Hippocampal formation (tissue), 2 donors: ENCODE data around the gene ROPN1L.
"Not testable (repeated sequence)": the region's sequence is repeated elsewhere in the genome, so short reads cannot be mapped to it uniquely, and the experiment has no call there.

ENCODE experiments used
- DNase-seq, 2 donors: peaks; one replicate each; lab custom pipeline; 2025; lab: John Stamatoyannopoulos, UW

ROPN1L gene

DNA sequence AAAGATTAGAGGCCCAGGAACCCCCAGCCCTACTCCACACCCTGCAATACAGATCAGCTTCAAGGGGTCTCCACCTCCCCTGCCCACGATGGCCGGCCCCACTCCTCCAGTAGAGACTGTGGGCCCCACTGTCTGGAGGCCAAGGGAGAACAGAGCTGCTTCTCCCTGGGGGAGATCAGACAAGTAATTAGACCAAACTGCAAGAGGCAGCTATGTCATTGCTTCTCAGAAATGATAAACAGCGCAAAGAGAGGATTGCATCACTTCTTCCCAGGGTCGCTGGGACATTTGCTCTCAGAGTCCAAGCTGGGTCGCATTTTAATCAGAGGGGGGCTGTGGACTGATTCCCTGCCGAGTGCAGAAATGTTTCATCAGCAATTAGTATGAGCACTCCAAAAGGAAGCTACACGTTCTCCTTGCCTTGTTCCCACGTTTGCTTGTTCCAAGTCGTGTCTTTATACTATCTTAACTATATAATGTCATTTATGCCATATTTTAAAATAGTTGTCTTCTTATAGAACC, 59.9 kb downstream of the ROPN1L start:
- DNase-seq, result no peak

DNA sequence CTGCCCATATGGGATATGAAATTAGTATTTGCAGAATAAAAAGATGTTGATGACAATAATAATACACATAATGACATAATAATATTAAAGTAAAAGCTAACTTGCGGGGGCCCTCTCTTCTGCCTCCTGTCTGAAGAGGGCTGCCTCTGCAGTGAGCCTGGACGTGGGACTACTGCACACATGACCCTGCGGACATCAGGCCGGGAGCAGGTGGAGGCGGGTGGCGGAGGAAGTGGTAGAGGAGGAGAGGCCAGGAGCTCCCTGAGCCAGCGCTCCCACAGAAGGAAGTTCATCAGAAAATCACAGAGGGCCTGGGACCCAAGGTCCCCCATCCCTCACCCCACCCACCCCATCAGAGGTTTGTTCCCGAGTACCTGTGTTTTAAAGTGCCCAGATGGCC, 60.5 kb downstream of the ROPN1L start:
- DNase-seq, result no peak

DNA sequence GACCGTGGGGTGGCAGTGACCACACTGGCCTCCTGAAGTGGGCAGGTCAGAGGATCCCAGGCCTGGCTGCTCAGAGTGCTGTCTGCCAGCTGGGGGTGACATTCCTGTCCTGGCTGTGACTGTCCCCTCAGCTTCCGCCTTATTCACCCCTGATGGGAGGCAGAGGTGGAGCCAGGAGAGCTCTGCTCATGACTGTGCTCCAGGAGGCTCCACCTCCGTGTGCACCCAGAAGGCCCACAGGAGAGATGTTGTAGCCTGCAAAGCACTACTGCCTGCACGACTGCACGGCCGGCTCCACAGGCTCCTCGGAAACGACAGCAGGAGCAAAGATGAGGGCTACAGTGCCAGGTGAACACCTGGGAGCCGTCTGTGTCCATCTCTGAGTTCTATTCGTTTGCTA, 60.9 kb downstream of the ROPN1L start:
- no peak for DNase-seq

DNA sequence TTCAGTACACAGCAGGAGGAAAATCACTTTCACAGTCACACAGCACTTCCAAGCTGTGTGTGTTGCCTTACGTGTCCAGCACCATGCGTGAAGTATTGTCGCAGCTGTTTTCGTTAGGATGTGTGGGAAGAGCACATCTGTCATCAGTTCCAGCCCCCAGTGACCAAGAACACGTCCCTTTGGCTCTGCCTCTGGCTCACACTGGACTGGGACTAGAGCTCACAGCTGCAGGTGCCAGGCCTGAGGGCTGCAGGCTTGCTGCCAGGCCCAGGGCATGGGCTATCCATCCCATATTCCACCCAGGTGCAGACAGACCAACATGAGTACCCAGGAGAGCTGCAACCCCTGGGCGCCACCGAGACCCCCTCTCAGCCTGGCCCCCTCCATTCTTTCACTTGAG, 61.6 kb downstream of the ROPN1L start:
- no peak for DNase-seq

DNA sequence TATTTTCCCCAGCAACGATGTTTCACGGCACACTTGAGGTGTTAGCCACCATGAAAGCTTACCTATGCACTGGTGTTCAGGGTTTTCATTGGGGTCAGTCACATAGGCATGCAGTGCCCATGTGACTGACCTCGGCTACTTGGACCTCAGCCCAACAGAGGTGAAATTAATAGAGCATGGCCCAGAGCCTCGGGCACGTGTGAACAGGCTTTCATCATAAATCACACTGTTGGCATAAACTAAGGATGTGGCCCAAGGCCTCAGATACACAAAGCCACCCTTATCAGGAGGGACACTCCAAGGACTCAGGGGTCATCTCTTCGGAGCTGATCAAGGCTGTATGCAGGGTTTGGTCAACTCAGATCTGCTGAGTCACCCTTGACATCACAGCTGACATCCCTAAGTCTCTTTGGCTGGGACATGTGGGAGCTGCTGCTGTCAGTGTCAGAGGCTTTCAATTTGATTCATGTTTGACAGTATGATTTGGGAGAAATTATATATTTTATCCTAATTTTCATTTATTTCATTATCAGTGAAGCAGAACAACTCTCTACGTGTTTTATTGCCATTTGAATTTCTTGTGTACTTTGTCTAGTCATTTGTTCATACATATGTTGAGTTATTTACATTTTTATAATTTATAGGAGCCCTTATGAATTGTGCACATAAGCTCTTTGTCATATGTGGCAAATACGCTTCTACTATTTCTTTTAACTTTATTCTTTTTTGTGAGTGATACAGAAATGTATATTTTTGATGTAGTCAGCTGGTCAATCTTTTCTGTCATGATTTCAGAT, 62.5 kb downstream of the ROPN1L start:
- no peak for DNase-seq

DNA sequence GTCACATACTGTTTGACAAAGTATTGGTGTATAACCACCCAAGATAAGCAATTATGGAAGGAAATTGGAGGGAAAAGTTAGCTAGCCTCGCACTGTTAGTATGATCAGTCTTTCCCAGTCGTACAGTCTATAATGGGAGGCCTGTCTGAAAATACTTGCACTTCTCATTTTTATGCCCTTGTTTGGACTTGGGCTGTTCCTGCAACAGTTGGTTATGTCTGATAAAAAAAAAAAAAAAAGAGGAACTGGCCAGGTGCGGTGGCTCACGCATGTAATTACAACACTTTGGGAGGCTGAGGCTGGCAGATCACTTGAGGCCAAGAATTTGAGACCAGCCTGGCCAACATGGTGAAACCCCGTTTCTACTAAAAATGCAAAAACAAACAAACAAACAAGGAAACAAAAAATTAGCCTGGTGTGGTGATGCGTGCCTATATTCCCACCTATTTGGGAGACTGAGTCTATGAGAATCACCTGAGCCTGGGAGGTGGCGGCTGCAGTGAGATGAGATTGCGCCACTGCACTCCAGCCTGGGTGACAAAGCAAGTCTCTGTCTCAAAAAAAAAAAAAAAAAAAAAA, 63.9 kb downstream of the ROPN1L start:
- DNase-seq, result no peak

DNA sequence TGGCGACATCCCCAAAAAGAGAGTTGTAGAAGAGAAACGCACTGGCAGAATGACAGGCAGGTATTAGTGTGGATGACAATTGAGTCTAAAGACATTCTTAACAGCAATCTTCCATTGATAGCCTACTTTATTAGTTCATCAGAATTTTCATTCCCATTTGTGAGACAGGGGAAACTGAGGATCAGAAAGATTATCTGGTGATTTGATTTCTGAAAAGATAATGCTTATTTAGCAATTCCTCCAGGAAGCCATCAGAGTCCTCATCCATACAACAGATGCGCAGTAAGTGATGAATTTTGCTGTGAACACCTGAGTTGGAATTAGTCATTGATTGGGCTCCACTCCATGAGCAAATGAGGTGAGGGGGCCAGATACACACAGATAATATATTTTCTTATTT, 64.9 kb downstream of the ROPN1L start:
- DNase-seq, result no peak

DNA sequence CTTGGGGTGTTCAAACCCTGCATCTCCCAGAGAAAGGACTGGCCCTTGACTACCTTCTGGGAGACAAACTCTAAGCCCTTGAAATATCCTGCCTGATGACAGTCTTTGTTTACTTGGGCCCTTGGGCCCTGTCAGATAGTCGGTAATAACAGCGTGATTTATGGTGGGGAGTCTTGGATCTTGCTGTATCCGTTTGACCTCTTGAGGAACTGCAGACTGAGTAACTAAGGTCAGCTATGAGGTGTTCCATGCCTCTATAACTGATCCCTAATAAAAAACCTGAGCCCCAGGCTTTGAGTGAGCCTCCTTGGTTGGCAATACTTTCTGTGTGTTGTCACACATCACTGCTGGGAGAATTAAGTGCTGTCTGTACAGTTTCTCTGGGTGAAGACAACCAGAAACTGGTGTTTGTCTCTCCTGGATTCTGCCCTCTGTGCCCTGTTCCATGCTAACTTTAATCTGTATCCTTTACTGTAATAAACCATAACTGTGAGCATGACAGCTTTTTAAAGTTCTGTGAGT, 66.0 kb downstream of the ROPN1L start:
- no peak for DNase-seq

DNA sequence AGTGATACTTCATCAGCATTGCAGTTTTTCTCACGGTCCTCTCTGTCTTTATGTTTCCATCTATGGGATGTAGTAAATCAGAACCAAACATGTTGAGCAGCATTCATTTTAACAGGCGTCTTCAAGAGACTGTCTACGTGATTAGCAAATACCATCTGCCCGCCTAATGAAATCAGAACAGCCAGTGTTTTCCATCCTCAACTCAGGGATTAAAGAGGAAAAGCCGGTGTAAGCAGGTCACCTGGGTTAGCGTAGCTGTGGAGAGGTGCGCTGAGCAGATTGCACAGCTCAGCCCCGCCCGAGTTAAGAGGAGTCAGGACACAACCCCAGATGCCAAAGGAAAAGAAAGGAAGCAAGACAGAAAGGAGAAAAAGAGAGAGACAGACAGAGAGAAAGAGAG, 67.9 kb downstream of the ROPN1L start:
- no peak for DNase-seq

DNA sequence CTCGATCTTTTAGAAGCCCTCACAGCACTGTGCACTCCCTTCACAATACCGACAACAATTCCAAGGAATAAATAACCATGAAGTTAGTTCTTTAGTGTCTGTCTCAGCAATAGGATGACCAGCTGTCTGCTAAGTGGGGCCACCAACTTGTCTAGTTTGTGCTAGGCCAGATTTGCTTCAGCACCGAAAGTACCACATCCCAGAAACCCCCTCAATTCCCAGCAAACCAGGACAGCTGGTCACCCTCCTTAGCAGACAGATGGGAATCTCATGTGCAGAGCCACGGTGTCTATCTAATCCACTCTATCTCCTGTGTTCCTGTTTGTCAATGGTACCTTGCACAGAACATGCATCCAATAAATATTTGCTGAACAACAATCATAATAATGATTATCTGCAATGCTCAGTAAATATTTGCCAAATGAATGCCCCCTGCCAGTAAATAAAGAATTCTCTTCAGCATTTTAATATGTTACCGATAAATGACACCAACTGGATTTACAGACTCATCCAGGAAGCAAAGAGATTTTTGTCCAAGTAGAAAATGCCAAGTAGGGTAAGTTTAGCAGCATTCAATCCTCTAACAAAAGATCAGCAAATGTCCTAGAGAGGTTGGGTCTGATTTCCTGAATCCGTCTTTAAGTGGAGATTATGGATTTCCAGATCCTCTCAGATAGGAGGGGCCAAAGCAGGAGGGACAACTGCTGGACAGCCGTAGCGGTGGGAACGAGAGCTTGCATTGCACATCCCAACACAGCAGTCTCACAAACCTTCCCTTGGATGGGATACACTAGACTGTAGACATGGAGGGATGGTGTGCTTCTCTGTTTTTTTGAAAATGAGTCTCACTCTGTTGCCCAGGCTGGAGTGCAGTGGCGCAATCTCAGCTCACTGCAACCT, 70.3 kb downstream of the ROPN1L start:
- no peak for DNase-seq

DNA sequence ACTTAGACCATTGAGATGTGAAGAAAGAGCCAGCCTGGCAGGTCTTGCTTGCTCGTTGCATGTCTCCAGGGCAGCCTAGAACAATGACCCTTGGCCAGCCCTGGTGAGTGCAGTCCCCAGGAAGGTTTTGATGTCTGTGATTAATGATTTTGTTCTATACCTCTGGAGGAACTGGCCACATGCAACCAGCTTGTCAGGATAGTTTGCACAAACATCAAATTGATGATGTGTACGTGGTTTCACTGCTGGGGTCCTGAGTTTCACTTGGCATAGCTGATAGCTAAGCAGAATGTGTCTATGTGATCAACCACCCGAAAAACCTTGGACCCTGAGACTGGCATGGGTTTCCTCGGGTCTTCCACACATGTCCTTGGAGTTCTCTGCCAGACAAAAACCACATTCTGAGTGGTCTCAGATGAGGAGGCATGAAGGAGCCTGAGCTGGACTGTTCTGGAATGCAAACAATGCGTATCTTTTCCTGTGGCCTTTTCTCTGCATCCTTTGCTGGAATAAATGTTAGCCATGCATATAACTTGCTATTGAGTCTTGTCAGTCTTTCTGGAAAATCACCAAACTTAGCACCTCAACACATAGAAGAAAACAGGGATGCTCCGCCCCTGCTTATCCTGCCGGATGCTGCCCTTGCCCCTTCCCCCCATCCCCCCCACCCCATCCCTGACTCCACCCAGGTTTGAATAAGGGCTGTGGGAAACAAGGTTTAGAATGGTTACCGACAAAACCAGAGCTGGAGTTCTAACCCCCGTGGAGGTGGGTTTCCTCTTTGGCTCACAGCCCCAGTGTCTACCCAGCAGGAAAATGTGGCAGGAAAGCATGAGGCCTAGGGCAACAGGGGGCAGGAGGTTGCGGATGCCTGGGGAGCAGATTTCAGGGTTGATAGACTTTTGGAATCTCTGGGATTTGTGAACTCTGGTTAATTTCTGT, 72.1 kb downstream of the ROPN1L start:
- DNase-seq, result no peak

DNA sequence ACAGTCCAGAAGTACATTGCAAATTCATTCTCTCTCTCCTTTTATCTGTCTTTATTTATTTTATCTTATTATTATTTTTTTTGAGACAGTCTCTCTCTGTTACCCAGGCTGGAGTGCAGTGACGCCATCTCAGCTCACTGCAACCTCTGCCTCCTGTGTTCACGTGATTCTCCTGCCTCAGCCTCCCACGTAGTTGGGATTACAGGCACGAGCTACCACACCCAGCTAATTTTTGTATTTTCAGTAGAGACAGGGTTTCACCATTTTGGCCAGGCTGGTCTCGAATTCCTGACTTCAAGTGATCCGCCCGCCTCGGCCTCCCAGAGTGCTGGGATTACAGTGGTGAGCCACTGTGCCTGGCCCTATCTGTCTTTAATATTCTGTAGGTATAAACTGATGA, 72.9 kb downstream of the ROPN1L start:
- not testable (repeated sequence) for DNase-seq
